ENCODE measurements around the gene NGF.

The NGF gene

GRCh38 chr1:115336741-115337140 is 1.3 kb downstream of the NGF start:
- DNase-seq (ENCODE audit: low read depth in 2 of 2) = no peak

- DNase-seq (ENCODE audit: low read depth in 2 of 2) = no peak
These were observed 5.0 kb downstream of the NGF start for GRCh38 chr1:115332813-115333608.

- no peak for DNase-seq (ENCODE audit: low read depth in 2 of 2)
These were observed 6.3 kb downstream of the NGF start for GRCh38 chr1:115331558-115332331.

- no peak for DNase-seq (ENCODE audit: low read depth in 2 of 2)
These were observed 7.5 kb downstream of the NGF start for GRCh38 chr1:115330480-115331013.

- no peak for DNase-seq (ENCODE audit: low read depth in 2 of 2)
These were observed 8.1 kb downstream of the NGF start for GRCh38 chr1:115329965-115330364.

GRCh38 chr1:115327270-115327669 is 10.8 kb downstream of the NGF start:
- no peak for DNase-seq (ENCODE audit: low read depth in 2 of 2)

GRCh38 chr1:115326419-115326818 is 11.6 kb downstream of the NGF start:
- no peak for DNase-seq (ENCODE audit: low read depth in 2 of 2)

GRCh38 chr1:115325874-115326273 is 12.2 kb downstream of the NGF start:
- no peak for DNase-seq (ENCODE audit: low read depth in 2 of 2)

- DNase-seq (ENCODE audit: low read depth in 2 of 2) = no peak
These were observed 13.2 kb downstream of the NGF start for GRCh38 chr1:115324649-115325420.

GRCh38 chr1:115323366-115324004 is 14.6 kb downstream of the NGF start:
- DNase-seq (ENCODE audit: low read depth in 2 of 2) = no peak

GRCh38 chr1:115322631-115323030 is 15.4 kb downstream of the NGF start:
- no peak for DNase-seq (ENCODE audit: low read depth in 2 of 2)

GRCh38 chr1:115320377-115320776 is 17.7 kb downstream of the NGF start:
- no peak for DNase-seq (ENCODE audit: low read depth in 2 of 2)

- no peak for DNase-seq (ENCODE audit: low read depth in 2 of 2)
These were observed 18.3 kb downstream of the NGF start for GRCh38 chr1:115319706-115320105.

GRCh38 chr1:115317101-115318012 is 20.7 kb downstream of the NGF start:
- no peak for DNase-seq (ENCODE audit: low read depth in 2 of 2)

- DNase-seq (ENCODE audit: low read depth in 2 of 2) = no peak
These were observed 23.3 kb downstream of the NGF start for GRCh38 chr1:115314765-115315164.

GRCh38 chr1:115314092-115314491 is 24.0 kb downstream of the NGF start:
- DNase-seq (ENCODE audit: low read depth in 2 of 2) = no peak

GRCh38 chr1:115313182-115313581 is 24.9 kb downstream of the NGF start:
- no peak for DNase-seq (ENCODE audit: low read depth in 2 of 2)

GRCh38 chr1:115312742-115313141 is 25.3 kb downstream of the NGF start:
- no peak for DNase-seq (ENCODE audit: low read depth in 2 of 2)

GRCh38 chr1:115311474-115311989 is 26.5 kb downstream of the NGF start:
- no peak for DNase-seq (ENCODE audit: low read depth in 2 of 2)
